ENCODE data around the gene SCD5.
A peak's percentile ranks its signal among the peaks of the same experiment; 100 is the strongest.
"Not testable (repeated sequence)": the region's sequence is repeated elsewhere in the genome, so short reads cannot be mapped to it uniquely, and the experiment has no call there.

Gene SCD5

DNA sequence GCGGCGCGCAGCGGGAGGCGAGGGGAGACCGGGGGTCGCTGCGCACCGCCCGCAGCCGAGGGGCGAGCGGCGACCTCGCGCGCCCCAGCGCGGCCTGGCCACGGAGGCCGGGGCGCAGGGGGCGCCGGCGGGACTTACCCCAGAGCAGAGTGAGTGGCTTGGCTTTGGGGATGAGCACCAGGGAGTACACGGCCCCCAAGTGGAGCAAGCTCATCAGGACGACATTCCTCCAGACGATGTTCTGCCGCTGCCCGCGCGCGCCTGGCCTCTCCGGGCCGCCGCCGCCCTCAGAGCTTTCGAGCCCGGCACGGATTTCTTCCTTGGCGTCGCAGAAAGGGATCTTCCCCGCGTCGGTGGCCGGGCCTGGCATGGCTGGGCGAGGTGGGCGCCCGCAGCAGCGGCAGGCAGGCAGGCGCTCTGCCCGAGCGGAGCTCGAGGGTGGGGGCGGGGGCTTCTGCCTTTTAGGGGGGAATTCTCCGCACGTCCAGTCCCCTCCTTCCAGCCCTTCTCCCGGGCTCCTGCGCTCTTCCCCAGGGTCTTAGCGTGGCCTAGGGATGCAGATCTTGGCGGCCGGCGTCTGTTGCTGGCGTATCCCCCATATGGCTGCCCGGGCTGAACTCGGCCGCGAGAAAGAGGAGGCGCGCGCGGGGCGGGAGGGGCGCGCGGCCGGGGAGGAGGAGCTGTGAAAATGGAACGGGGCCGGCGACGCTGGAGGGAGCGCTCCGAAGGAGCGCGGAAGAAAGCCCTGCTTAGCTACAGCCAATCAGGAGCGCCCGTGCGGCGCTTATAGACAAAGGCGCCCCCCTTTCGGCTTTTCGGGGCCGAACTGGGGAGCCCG is at the start of gene SCD5:
Gene SCD5, minus strand, starts transcription at position 629 of the 838 bp plus-strand sequence. Its CDS starts 259 bp downstream, at position 370.
- DNase-seq, result peak; percentile 39 to 57

DNA sequence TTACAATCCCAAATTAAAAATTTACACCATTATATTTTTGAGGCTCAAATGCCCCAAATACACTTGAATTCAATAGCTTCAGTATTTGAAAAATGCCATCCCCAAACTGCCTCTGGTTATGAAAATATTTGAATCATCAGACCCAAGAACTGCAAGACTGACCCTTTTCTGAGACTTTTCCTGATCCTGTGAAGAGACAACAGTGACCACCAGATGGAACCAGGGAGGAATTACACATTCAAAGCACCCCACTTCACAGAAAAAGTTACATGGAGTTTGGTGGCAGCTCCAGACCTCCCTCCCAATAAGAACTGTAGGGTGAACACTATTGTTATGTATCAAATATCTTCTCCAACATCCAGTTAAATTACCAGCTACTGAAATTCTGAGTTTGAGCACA is 44.0 kb upstream of the SCD5 start:
- DNase-seq, result no peak

DNA sequence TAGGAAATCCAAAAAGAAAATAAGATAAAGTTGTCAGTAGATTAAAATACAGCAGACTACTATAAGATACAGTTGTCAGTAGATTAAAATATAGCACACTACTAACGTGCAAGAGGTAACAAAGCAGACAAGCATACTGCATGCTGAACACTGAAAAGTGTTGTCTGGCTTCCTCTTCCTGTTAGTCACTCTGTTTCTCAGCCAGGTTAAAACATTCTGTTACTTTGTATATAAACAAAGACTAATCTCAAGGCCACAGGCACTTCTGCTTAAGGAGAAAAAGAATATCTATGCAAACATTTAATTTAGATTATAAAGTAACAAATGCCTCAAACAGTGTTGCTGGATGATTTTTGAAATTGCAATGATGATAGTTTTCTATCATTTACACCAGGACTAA is 41.0 kb upstream of the SCD5 start:
- DNase-seq, result no peak

DNA sequence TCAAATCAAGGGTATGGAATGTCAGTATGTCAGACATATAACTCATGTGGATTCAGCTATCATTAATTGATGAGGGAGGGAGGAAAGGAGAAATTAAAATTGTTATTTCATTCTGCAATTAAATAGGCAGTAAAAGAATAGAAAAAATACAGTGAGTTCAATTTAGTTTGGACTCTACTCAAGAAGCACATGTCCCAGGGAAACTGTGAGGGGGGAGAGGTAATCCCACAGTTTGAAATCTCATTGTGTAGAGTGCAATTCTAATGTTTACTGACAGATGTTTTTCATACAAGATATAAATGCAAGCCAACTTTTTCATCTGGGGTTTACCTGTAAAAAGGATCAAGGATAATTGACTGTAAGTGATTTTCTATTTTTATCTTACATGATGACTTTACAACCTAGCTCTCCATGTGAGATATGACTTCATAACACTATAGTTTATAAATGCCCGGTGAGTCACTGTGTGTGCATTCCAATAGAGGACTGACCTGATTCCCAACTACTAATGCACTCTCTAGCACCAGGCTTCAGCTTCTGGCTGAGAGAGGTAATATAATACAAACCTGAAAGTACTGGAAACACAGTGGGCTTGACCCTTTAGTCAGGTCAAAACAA is 35.2 kb upstream of the SCD5 start:
- DNase-seq, result no peak

DNA sequence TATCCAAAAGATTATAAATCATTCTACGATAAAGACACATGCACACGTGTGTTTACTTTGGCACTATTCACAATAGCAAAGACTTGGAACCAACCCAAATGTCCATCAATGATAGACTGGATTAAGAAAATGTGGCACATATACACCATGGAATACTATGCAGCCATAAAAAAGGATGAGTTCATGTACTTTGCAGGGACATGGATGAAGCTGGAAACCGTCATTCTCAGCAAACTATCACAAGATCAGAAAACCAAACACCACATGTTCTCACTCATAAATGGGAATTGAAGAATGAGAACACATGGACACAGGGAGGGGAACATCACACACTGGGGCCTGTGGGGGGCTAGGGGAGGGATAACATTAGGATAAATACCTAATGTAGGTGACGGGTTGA is 34.5 kb upstream of the SCD5 start:
- DNase-seq, result not testable (repeated sequence)

DNA sequence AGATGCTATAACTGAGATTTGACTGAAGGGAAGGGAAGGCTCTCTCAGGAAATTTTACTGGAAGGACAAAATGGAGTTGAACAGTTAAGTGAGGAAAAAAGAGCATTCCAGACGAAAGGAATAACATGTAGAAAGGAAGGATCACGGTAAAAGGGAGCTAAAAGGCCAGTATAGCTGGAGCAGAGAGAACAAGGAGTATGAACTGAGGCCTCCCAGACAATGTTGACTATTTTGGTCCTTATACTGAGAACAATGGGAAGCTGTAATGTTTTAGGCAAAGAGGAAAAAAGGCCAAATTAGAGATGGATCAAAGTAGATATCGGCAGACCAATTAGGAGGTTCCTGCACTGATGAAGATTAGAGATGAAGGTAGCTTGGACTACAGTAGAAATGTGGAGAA is 26.8 kb upstream of the SCD5 start:
- DNase-seq, result no peak

DNA sequence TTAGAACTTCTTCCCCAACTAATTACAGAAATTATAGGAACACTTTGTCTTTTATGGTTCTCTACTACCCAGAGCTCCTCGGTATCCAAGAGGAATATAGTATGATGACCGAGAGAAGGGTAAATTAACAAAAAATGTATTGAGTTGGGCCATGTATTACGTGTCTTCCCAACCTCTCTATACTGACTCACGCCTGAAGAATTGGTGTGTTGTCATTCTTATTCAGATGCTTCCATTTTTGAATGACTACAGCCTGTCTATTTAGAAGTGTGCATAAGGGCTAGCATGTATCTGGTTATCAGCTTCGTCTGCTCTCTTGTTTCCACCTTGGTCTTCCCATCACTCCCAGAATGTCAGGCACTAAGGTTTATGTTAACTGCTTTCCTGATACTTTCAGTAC is 24.5 kb upstream of the SCD5 start:
- DNase-seq, result no peak

DNA sequence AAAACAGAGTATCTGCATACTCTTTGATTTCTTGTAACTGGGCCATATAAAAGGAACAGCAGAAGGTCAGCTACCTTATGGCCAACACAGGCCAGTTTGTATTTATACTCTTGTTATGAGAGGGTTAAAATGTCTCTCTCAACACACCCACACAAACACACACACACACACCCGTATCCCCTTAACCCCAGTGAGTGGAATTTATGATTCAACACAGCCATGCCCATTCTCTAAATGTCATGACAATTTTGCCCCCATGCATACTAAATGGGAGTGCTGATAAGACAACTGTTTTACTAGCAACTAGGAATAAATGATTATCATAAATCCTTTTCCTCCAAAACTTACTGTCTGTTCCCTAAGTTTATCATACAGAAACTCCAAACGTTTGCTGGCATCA is 22.1 kb upstream of the SCD5 start:
- DNase-seq, result no peak

DNA sequence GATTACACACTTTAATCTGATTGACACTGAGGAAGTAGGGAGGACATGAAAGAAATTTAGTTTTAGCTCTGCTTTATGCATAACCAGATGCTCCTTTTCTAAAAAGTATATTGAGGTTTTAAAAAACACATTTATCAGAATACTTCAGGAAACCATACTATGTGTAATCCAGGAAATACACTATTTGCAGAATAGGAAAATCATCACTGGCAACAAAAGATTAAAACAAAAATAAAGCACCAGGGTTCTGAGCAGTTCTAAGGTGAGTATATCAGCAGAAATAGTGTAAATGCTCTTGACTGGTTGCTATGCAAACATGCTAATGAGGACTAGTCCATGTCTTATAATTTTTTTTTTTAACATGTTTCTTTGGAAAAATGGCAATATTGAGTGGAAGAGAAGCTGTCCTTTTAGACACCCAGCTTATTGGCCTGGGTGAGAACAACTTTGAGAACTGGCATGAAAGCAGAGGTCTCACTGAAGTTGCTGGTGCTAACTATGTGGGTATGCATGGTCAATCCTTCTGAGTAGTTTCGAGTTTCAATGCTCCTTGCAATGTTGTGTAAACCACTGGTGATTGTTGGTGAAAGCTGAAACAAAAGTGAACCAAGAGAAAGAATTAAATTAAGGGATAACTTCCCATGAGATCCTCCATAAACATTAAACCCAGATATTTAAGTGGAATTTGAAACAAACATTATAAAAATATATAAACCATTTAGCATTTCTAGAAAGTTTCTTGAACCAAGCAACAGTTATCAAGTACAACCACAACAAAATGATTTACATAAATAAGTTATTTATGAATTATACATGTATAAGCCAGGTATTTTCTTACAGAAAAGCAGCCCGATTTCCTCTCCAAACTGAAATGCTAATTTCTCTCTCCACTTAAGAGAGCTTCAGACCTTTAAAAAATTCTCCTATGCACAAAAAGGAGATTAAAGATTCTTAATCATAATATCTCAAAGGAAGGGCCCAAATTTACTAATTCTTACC is 20.4 kb upstream of the SCD5 start:
- DNase-seq, result no peak

DNA sequence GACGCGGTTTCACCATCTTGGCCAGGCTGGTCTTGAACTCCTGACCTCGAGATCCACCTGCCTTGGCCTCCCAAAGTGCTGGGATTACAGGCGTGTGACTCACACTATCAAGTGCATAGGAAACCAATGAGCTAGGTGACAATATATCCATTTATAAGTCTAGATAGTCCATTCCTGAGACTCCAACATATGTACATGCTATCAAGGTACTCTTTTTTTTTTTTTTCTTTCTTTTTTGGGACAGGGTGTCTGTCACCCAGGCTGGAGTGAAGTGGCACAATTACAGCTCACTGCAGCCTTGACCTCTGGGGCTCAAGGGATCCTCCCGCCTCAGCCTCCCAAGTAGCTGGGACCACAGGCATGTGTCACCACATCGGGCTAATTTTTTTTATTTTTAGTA is 18.3 kb upstream of the SCD5 start:
- DNase-seq, result not testable (repeated sequence)

DNA sequence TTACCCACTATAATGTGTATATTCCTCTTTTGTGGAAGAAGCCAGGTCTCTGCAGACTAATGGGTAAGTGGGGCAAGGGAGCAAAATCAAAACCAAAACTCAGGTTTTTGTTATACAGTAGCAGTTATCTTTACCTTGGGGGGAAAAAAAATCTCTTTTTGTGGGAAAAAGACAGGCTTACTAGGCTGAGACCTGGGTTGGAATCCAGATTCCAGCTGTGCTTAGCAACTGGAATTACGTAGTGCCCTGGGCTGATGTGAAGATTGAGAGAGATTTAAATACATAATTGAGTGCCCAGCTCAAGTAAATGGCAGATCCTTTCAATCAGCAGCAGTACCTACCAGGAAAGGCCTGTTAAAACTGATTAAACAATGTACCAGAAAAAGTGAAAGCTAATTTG is 15.4 kb upstream of the SCD5 start:
- DNase-seq, result no peak

DNA sequence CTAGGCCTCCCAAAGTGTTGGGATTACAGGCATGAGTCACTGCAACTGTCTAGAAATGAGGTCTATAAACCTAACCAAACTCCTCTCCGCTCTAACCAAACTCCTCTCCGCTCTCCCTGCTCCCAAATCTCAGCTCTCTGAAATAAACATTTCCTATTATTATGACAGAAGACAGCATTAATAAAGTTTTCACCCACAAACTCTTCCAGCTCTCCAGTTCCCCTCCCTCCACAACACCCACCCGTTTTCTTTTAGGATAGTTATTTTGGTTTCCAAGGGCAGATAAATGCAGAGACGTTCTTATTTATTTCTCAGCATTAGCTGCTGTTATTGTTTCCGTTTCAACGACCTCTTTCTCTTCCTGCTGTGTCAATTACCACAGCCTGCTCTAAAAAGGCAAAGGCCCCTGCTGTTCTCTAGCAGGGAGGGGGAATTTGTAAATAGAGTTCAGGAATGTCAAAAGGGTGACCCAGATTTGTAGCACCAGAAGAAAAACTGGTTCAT is 13.3 kb upstream of the SCD5 start:
- peak; percentile 26 to 53 for DNase-seq

DNA sequence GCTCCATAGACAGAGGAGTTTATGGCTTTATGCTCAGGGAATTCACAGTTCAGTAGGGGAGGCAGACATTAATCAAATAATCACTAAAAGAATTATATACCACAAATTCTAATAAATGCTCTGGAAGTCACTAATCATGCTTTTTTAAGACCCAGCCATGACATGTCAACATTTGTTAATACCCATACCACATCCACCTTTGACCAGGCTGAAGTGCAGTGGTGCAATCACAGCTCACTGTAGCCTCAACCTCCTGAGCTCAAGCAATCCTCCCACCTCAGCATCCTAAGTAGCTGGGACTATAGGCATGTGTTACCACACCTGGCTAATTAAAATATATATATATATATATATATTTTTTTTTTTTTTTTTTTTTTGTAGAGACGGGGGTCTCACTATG is 12.8 kb upstream of the SCD5 start:
- no peak for DNase-seq

DNA sequence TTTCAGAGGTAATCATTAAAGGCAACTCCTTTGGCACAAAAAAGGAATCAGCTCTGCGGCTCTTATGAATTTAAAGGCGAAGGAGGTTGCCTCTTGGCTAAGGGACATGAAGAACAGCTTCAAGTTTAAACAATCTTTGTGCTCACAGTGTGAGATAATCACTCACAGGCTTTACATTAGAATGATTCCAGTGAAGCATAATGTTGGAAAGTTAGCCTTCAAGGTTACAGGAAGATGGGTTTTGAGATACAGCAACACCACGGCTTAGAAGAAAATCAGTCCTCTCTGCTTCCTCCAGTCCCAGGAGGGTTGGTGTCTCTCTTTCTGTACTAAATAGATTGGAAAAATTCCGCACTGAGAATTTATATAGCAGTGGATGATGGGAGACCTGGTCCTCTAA is 11.6 kb upstream of the SCD5 start:
- DNase-seq, result no peak

DNA sequence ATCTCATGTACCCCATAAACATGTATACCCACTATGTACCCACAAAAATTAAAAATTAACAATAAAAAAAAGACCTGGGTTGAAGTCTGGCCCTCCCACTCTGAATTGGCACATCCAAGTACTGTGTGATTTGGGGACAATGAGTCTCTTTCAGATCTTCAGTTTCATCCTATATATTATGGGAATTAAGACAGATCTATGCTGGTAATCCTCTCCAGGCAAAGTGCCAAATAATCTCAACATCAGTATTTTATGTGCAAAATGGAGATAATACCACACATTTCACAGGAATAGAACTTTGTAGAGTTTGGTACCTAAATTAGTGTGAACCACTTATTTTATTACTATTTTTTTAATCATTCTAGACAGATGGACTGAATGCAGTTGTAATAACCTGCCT is 11.0 kb upstream of the SCD5 start:
- no peak for DNase-seq

DNA sequence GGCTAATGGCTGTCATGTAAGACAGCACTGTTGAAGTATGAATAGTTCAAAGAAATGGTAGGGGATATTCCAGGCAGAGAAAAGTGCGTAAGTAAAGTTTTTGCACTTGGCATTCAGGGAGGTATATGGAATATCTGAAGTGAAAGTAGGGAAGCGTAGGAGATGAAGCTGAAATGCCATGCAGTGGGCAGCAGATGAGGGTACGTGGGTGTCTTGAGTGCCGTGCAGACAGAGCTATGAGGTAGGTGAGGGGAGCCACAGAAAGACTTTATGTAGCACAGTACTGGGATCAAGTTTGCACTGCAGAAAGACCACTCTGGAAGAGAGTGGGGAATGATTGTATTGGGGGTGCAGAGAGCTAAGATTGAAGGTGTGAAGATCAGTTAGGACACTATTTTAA is 5.2 kb upstream of the SCD5 start:
- DNase-seq, result no peak

DNA sequence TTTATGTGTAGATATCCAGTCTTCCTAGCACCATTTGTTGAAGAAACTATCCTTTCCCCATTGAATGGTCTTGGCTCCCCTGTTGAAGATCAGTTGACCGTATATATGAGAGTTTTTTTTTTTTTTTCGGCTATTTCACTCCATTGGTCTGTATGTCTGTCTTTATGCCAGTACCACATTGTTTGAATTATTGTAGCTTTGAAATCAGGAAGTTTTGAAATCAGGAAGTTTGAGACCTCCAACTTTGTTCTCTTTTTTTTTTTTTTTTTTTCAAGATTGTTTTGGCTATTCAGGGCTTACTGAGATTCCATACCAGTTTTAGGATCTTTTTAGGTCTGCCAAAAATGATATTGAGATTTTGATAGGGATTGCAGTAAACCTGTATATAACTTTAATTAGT is 4.3 kb upstream of the SCD5 start:
- no peak for DNase-seq

DNA sequence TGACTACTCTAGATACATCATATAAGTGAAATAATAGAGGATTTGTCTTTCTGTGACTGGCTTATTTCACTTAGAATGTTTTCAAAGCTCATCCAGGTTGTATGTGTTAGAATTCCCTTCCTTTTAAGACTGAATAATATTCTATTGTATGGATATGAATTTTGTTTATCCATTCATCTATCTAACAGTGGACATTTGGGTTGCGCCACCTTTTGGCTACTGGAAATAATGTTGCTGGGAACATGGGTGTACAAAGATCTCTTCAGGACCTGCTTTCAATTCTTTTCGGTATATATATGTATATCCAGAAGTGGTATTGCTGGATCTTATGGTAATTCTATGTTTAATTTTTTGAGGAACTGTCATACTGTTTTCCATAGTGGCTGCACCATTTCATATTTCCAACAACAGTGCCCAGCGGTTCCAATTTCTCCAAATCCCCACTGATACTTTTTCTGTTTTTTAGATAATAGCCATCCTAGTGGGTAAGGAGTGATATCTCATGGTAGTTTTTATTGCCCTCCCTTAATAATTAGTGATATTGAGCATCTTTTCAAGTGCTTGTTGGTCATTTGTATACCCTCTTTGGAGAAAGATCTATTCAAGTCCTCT is 3.4 kb upstream of the SCD5 start:
- DNase-seq, result peak in 1 of 2 experiments; percentile 36

DNA sequence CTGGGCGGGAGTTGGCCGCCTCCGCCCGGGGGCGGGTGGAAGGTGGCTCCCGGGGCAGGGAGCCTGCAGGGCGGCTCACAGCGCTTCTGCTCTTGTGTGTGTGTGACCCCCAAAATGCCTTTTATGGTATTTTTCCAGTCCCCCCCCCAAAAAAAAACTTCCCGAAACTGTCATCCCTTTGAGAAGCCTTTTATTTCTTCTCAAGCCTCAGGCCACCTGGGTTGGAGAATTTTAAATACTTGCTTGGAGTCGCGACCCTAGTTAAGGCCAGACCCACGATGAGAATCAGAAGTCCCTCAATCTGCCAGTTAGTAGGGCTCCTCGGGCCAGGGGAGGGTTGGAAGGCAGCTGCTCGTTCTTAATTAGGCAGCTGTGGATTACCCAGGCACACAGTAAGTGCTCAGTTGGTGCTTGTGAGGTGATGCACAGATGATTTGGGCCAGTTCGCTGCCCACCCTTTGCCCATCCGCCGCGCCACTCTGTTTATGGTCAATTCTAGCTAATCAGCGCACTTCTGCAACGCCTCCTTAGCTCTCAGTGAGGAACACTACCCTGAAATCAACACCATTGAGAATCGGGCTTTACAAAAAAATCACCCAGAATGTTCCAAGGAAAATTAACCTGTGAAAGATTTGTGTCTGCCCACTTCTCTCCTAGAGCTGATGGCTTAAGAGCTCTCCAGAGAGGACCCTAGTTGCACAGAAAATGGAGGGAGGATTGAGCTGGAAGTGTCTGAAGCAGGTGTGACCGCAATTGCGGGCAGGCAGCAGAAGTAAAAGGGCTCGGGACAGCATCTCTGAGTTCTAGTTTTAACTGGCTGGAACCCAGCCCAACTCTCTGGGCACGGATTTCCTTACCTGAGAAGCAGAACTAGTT is 648 bp upstream of the SCD5 start:
- no peak for DNase-seq

DNA sequence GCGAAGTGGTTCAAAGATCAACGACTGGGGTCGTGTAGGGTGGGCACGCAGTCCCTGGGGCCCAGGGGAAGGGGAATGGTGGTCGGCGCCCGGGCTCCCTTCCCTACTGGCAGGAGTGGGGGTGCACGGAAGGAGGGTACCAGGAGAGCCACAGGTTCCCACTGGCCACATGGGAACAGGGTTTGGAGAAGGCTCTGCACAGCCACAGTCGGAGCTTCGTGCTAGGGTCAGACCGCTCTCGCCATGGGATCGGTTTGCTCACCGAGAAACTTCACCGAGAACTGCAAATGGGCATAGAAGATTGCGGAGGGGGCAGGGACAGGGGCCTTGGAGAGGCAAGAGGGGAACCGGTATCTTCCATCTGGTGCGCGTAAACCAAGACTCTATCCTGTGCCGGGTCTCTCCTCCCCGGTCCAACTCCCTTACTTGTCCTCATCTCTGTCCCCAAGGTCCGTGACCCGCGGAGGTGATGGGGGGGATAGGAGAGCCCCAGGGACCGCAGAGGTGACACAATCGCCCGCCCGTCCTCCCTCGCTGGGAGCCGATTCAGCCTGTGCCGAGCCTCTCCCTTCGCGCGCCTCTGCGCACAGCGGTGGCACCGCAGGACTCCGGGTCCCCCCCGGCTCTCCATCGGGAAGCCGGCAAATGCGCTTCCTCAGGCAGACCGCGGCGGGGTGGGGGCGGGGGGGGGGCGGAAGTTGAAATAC is 1.0 kb downstream of the SCD5 start:
- no peak for DNase-seq

DNA sequence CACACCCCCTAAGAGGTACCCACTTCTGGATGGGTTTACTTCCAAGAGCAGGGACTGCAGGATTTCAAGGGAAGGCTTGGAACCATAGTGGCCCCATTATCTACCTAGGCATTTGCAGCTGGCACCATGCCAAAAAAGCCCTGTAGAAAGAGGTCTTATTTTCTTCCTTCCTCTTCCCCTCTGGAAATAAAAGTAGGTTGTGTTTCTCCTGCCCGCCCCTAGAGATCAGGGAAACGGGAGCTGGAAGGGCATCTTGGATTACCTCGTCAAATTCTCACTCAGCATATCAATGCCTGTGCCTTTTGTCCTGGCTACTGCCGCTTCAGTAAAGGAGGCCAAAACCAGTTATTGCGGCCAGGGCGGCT is 1.6 kb downstream of the SCD5 start:
- no peak for DNase-seq

All from NCI-H2081 (cell line).